Panc1 (cell line): Measurements from ENCODE around the gene FMN2. TPM values are rescaled to one million over a fixed set of nuclear protein-coding genes. Genes with fewer than 3 reads are reported as not detected.

Experiments used
- ATAC-seq: fragments of 200-7000 bp; cut with Tn5 transposase; 2 replicates; pipeline ENCODE4 v1.9.1; 2020; ENCODE audit warnings: mild to moderate bottlenecking, moderate library complexity
- BruUV-seq: library from RNA; stranded (reverse); fragments of 400-500 nt; replicated peaks from 2 replicates; lab custom pipeline; 2021; lab: Mats Ljungman, UMichigan
- CTCF ChIA-PET: fragments of 300-600 bp; sonication (Branson Sonifier 250); formaldehyde crosslinking; loops from one replicate; lab custom pipeline; 2022; ENCODE audit warnings: antibody characterized with exemption; lab: Charles Lee
- POLR2A ChIA-PET: fragments of 300-600 bp; sonication (Branson Sonifier 250); formaldehyde crosslinking; loops from one replicate; lab custom pipeline; 2022; ENCODE audit warnings: antibody characterized with exemption; lab: Charles Lee
- DNase-seq: peaks from one replicate; pipeline ENCODE4 v3.0.0-alpha.2; 2010; ENCODE audit warnings: low read depth, low spot score
- H3K27ac ChIP-seq: 2 replicates; pipeline ENCODE4 v1.5.1; 2011; ENCODE audit warnings: mild to moderate bottlenecking, low read length, inconsistent platforms
- H3K27me3 ChIP-seq: fragments of 200-500 bp; sonication (Bioruptor generic); 2 replicates; pipeline ENCODE4 v1.6.0; 2014; ENCODE audit warnings: low read length, inconsistent platforms; ENCODE audit not compliant: control insufficient read depth, insufficient read depth
- H3K36me3 ChIP-seq: fragments of 200-500 bp; sonication (Bioruptor generic); 2 replicates; pipeline ENCODE4 v1.5.1; 2014; ENCODE audit warnings: inconsistent platforms, mild to moderate bottlenecking, low read length, moderate library complexity; ENCODE audit not compliant: control insufficient read depth, insufficient read depth
- H3K4me1 ChIP-seq: 2 replicates; pipeline ENCODE4 v1.5.1; 2011; ENCODE audit warnings: inconsistent platforms, mild to moderate bottlenecking, low read length, moderate library complexity; ENCODE audit not compliant: control insufficient read depth, insufficient read depth
- H3K4me3 ChIP-seq, 2 experiments: 2 replicates each; pipeline ENCODE4 v1.5.1; 2011 to 2012; ENCODE audit warnings: low read depth in 2 of 2, low read length in 2 of 2, mild to moderate bottlenecking in 2 of 2, inconsistent platforms in 1 of 2, moderate library complexity in 1 of 2
- H3K9me3 ChIP-seq: fragments of 200-500 bp; sonication (Bioruptor generic); 2 replicates; pipeline ENCODE4 v1.5.1; 2014; ENCODE audit warnings: low read depth, mild to moderate bottlenecking, inconsistent platforms, low read length, moderate library complexity; ENCODE audit not compliant: control insufficient read depth, insufficient read depth
- CTCF ChIP-seq: fragments of 450-650 bp; IDR thresholded peaks from 2 replicates; pipeline ENCODE4 v1.5.1; 2017; ENCODE audit warnings: mild to moderate bottlenecking
- POLR2AphosphoS5 ChIP-seq: IDR thresholded peaks from 2 replicates; pipeline ENCODE4 v1.6.1; 2012; ENCODE audit warnings: mild to moderate bottlenecking, low read depth, low read length, moderate library complexity
- REST ChIP-seq, 2 experiments: IDR thresholded peaks; 2 replicates each; pipeline ENCODE4 v1.6.1; 2011 to 2012; ENCODE audit warnings: low read depth in 2 of 2, control low read depth in 1 of 2, low read length in 1 of 2, mild to moderate bottlenecking in 1 of 2, moderate library complexity in 1 of 2; ENCODE audit not compliant: insufficient read depth in 1 of 2
- SIN3A ChIP-seq: IDR thresholded peaks from 2 replicates; pipeline ENCODE4 v1.6.1; 2012; ENCODE audit warnings: low read depth, mild to moderate bottlenecking, low read length, moderate library complexity, borderline replicate concordance; ENCODE audit not compliant: insufficient read depth
- TCF7L2 ChIP-seq: IDR thresholded peaks from 2 replicates; pipeline ENCODE4 v1.6.1; 2011; ENCODE audit warnings: mild to moderate bottlenecking, low read depth, low read length, inconsistent platforms
- in situ Hi-C: cut with HindIII; loops from 2 replicates; pipeline ENCODE4 v1.10.0; 2016; ENCODE audit warnings: low sequenced_read_pairs, low pct_unique_long_range_greater_than_20kb
- intact Hi-C: fragments of 100-400 bp; cut with micrococcal nuclease; formaldehyde crosslinking; loops from one replicate; pipeline ENCODE4 v1.10.0; 2022; ENCODE audit not compliant: unreplicated experiment
- total RNA-seq: library from RNA; stranded (reverse); gene quantifications from one replicate; pipeline ENCODE4 v1.2.1, GENCODE V29; 2021; ENCODE audit not compliant: unreplicated experiment

The FMN2 gene
- total RNA-seq, 1 experiment from 2014 or later: 1.9 TPM

- CTCF ChIA-PET: no interaction called here
- H3K4me3 ChIP-seq: no peak overlapping the region
- in situ Hi-C loops: no loop called here
- H3K9me3 ChIP-seq: no peaks in the 10 kb centered on the region
- ATAC-seq (no peak), DNase-seq (no peak)
- no peaks in the 10 kb centered on the region for H3K4me1 ChIP-seq
- no TSS peak for BruUV-seq
- no peaks in the 10 kb centered on the region for H3K27me3 ChIP-seq
- H3K27ac ChIP-seq: no peak overlapping the region
- no peaks in the 10 kb centered on the region for H3K36me3 ChIP-seq
- POLR2A ChIA-PET: no interaction called here
- intact Hi-C loops: no loop called here
- TF ChIP-seq TCF7L2 (no peak), REST (IDR thresholded peaks at IDR 0.05; ENCODE audit: insufficient read depth in 1 of 2, low read depth in 2 of 2, low read length in 1 of 2) (no peak), POLR2AphosphoS5 (no peak), CTCF (no peak), SIN3A (no peak)
These were observed 33.6 kb upstream of the FMN2 start for GRCh38 chr1:240058049-240058448.

- ATAC-seq (no peak), DNase-seq (no peak)
- H3K4me1 ChIP-seq: no peaks in the 10 kb centered on the region
- no peak overlapping the region for H3K27ac ChIP-seq
- ChIA-PET CTCF (no interaction called here), POLR2A (no interaction called here)
- BruUV-seq: no TSS peak
- no peaks in the 10 kb centered on the region for H3K9me3 ChIP-seq
- no peak for TF ChIP-seq POLR2AphosphoS5
- no peak for TF ChIP-seq CTCF
- TF ChIP-seq TCF7L2: no peak
- no peak for TF ChIP-seq REST (IDR thresholded peaks at IDR 0.05; ENCODE audit: insufficient read depth in 1 of 2, low read depth in 2 of 2, low read length in 1 of 2)
- in situ Hi-C loops: no loop called here
- intact Hi-C loops: no loop called here
- H3K36me3 ChIP-seq: no peaks in the 10 kb centered on the region
- no peaks in the 10 kb centered on the region for H3K27me3 ChIP-seq
- H3K4me3 ChIP-seq: no peak overlapping the region
These were observed 22.7 kb upstream of the FMN2 start for GRCh38 chr1:240068961-240069360.
